ENCODE results near the gene RAB3GAP2.
"Not testable (repeated sequence)": the region's sequence is repeated elsewhere in the genome, so short reads cannot be mapped to it uniquely, and the experiment has no call there.

The RAB3GAP2 gene

DNA sequence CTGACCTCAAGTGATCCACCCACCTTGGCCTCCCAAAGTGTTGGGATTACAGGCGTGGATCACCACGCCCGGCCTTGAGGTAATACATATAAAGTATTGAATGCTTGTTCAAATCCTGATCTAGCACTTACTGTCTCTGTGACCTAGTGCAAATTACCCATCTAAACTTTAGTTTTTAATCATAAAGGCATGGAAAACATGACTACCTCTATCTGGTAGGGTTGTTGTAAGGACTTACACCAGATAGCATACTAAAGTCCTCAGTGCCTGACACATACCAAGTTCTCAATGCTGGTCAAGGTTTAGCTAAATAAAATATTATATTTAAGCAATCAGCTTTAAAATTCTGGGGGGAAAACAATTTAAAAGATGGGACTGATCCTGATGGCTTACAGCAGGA is 38.3 kb downstream of the RAB3GAP2 start:
- no peak overlapping the region for H3K9ac ChIP-seq (ENCODE audit: low read depth, low read length)
- H3K27me3 ChIP-seq (ENCODE audit: insufficient read depth, low read length), result no peaks in the 10 kb centered on the region
- peaks cover 11% of the 10 kb centered on the region for H3K36me3 ChIP-seq (ENCODE audit: insufficient read depth, low read depth, low read length)
- no peak overlapping the region for H3K4me3 ChIP-seq (ENCODE audit: low read length)
- H3K27ac ChIP-seq (ENCODE audit: low read length), result no peak overlapping the region
- peaks cover 16% of the 10 kb centered on the region; the same call in 1 of the 2 replicates for H3K4me1 ChIP-seq (ENCODE audit: insufficient read depth, low read length)
- no peaks in the 10 kb centered on the region for H3K9me3 ChIP-seq (ENCODE audit: insufficient read depth, low read depth, low read length)

DNA sequence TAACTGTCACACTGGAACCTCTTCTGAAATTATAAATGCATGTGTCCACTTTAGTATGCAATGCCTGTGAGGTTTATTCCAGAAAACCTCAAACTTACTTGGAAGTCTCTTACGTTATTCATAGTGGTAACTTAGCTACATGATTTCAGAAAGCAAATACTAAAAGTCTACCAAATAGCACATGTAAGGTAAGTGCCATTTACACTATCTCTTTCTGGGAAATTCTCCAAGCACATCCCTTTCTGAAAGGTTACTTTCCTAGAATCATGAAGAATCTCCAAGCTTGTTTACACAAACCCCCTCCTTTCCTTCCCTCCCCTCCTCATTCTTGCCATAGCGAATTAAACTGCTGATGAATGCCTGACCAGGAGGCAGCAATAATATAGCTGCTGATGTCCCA is 42.5 kb downstream of the RAB3GAP2 start:
- Histone ChIP-seq H3K9me3 (ENCODE audit: insufficient read depth, low read depth, low read length) (no peaks in the 10 kb centered on the region), H3K4me1 (ENCODE audit: insufficient read depth, low read length) (peaks cover 10% of the 10 kb centered on the region; the same call in 1 of the 2 replicates), H3K9ac (ENCODE audit: low read depth, low read length) (no peak overlapping the region), H3K27ac (ENCODE audit: low read length) (no peak overlapping the region), H3K36me3 (ENCODE audit: insufficient read depth, low read depth, low read length) (peaks cover 15% of the 10 kb centered on the region), H3K27me3 (ENCODE audit: insufficient read depth, low read length) (no peaks in the 10 kb centered on the region), H3K4me3 (ENCODE audit: low read length) (no peak overlapping the region)

DNA sequence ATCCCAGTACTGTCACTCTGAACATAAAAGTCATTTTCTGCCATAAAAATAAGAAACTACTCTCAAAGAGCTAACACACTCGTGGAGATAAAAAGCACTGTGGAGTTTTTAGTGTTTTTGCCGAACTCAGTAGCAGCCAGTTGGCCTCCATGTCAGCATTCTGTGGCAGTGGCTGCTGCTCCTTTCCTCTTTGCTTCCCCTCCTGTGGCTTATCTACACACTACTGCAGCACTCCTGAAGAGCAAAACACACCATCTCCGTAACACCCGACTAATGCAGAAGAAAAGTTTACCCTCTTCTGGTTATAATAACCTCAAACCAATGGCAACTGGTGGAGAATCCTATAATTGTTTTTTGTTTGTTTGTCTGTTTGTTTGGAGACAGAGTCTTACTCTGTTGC is 44.9 kb downstream of the RAB3GAP2 start:
- no peak overlapping the region for H3K4me3 ChIP-seq (ENCODE audit: low read length)
- no peak overlapping the region for H3K27ac ChIP-seq (ENCODE audit: low read length)
- no peak overlapping the region for H3K9ac ChIP-seq (ENCODE audit: low read depth, low read length)
- H3K27me3 ChIP-seq (ENCODE audit: insufficient read depth, low read length), result no peaks in the 10 kb centered on the region
- peaks cover 12% of the 10 kb centered on the region for H3K36me3 ChIP-seq (ENCODE audit: insufficient read depth, low read depth, low read length)
- peaks cover 9% of the 10 kb centered on the region; the same call in 1 of the 2 replicates for H3K4me1 ChIP-seq (ENCODE audit: insufficient read depth, low read length)
- H3K9me3 ChIP-seq (ENCODE audit: insufficient read depth, low read depth, low read length), result no peaks in the 10 kb centered on the region

DNA sequence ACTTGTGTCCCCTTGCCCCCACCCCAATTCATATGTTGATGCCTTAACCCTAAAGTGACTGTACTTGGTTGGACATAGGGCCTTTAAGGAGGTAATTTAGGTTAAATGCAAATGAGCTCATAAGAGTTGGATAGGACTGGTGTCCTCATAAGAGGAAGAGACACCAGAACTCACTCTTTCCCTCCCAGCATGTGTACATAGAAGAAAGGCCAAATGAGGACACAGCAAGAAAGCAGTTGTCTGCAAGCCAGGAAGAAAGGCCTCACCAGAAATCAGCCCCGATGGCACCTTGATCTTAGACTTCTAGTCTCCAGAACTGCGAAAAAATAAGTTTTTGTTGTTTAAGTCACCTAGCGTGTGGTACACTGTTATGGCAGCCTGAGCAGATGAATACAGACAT is 45.5 kb downstream of the RAB3GAP2 start:
- H3K9ac ChIP-seq (ENCODE audit: low read depth, low read length), result no peak overlapping the region
- no peak overlapping the region for H3K4me3 ChIP-seq (ENCODE audit: low read length)
- peaks cover 9% of the 10 kb centered on the region; the same call in 1 of the 2 replicates for H3K4me1 ChIP-seq (ENCODE audit: insufficient read depth, low read length)
- H3K27ac ChIP-seq (ENCODE audit: low read length), result no peak overlapping the region
- no peaks in the 10 kb centered on the region for H3K9me3 ChIP-seq (ENCODE audit: insufficient read depth, low read depth, low read length)
- H3K36me3 ChIP-seq (ENCODE audit: insufficient read depth, low read depth, low read length), result peaks cover 9% of the 10 kb centered on the region
- no peaks in the 10 kb centered on the region for H3K27me3 ChIP-seq (ENCODE audit: insufficient read depth, low read length)

DNA sequence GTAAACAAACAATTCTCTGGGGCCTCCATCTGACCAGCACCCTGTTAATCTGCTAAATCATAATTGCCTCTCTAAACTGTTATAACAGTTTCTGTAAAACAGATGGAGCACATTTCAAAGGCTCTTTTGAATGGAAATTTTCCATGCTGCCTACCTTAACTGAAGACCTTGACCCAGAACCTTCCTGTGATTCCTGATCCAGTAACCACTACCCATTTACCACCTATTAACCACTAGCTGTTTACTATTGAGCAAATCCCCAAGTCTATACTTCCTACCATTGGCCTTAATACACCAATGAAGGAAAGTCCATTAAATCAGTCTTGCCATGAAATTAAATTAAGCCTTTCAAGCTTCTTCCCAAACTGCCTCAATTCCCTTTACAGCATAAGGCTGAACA is 46.3 kb downstream of the RAB3GAP2 start:
- Histone ChIP-seq H3K27me3 (ENCODE audit: insufficient read depth, low read length) (no peaks in the 10 kb centered on the region), H3K9ac (ENCODE audit: low read depth, low read length) (no peak overlapping the region), H3K27ac (ENCODE audit: low read length) (no peak overlapping the region), H3K36me3 (ENCODE audit: insufficient read depth, low read depth, low read length) (peaks cover 9% of the 10 kb centered on the region), H3K4me1 (ENCODE audit: insufficient read depth, low read length) (peaks cover 9% of the 10 kb centered on the region; the same call in 1 of the 2 replicates), H3K9me3 (ENCODE audit: insufficient read depth, low read depth, low read length) (no peaks in the 10 kb centered on the region), H3K4me3 (ENCODE audit: low read length) (no peak overlapping the region)

DNA sequence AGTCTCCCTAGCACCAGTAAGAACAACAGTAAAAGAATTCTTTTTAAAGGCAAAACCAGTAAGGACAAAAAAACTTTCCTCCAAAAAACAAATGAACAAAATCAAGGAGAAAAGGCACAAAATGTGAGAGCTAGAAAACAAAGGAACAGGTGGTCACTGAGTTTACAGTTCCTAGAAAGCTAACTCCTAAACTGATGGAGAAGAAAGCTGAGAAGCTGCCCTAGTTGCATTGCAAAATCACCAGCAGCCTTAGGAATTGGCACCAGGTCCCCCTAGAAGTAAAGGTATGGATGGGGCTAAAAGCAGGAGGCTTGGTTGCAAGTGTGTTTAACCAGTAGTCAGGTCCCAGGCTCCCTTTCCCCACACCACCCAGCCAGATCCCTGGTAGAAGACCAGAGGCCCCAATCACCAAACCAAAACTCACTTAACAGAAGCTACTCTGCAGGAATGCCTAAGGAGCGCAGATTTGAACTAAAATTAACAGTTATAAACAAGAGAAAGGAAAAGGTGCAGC is 47.6 kb downstream of the RAB3GAP2 start:
- H3K9me3 ChIP-seq (ENCODE audit: insufficient read depth, low read depth, low read length), result no peaks in the 10 kb centered on the region
- no peaks in the 10 kb centered on the region for H3K27me3 ChIP-seq (ENCODE audit: insufficient read depth, low read length)
- H3K4me1 ChIP-seq (ENCODE audit: insufficient read depth, low read length), result peaks cover 4% of the 10 kb centered on the region; the same call in 1 of the 2 replicates
- H3K4me3 ChIP-seq (ENCODE audit: low read length), result no peak overlapping the region
- H3K9ac ChIP-seq (ENCODE audit: low read depth, low read length), result no peak overlapping the region
- H3K36me3 ChIP-seq (ENCODE audit: insufficient read depth, low read depth, low read length), result peaks cover 4% of the 10 kb centered on the region; the same call in 1 of the 2 replicates
- no peak overlapping the region for H3K27ac ChIP-seq (ENCODE audit: low read length)

DNA sequence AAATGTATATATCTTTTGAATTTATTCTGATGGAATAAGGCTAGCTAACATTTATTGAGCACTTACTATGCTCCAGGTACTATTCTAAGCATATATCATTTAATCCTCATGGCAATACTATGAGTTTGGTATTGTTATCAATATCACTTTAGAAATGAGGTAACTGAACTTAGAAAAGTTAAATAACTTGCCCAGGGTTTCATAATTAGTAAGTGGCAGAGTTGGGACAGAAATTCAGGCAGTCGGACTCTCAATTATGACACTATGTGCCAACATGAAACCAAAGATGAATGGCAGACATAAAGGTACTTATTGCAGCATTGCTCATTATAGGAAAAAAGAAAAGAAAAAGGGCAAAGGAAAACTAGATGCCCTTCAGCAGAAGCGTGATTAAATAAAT is 48.2 kb downstream of the RAB3GAP2 start:
- Histone ChIP-seq H3K4me3 (ENCODE audit: low read length) (no peak overlapping the region), H3K27me3 (ENCODE audit: insufficient read depth, low read length) (no peaks in the 10 kb centered on the region), H3K9ac (ENCODE audit: low read depth, low read length) (no peak overlapping the region), H3K9me3 (ENCODE audit: insufficient read depth, low read depth, low read length) (no peaks in the 10 kb centered on the region), H3K4me1 (ENCODE audit: insufficient read depth, low read length) (peaks cover 4% of the 10 kb centered on the region; the same call in 1 of the 2 replicates), H3K36me3 (ENCODE audit: insufficient read depth, low read depth, low read length) (peaks cover 4% of the 10 kb centered on the region; the same call in 1 of the 2 replicates), H3K27ac (ENCODE audit: low read length) (no peak overlapping the region)

DNA sequence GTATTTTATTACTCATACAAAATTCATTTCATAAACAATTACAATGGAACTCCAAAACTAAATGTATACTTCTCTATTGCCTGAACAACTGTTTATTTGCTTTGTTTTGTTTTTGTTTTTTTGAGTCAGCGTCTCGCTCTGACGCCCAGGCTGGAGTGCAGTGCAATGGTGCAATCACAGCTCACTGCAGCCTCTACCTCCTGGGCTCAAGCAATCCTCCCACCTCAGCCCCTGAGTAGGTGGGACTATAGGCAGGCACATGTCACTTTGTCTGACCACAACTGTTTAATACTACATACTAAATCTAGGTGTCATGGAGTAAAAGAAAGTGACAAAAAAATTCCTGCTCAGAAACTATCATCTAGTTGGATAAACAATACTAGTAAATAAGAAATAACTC is 49.3 kb downstream of the RAB3GAP2 start:
- Histone ChIP-seq H3K36me3 (ENCODE audit: insufficient read depth, low read depth, low read length) (no peaks in the 10 kb centered on the region), H3K27me3 (ENCODE audit: insufficient read depth, low read length) (no peaks in the 10 kb centered on the region), H3K27ac (ENCODE audit: low read length) (no peak overlapping the region), H3K9ac (ENCODE audit: low read depth, low read length) (no peak overlapping the region), H3K4me1 (ENCODE audit: insufficient read depth, low read length) (peaks cover 4% of the 10 kb centered on the region; the same call in 1 of the 2 replicates), H3K4me3 (ENCODE audit: low read length) (no peak overlapping the region), H3K9me3 (ENCODE audit: insufficient read depth, low read depth, low read length) (no peaks in the 10 kb centered on the region)

DNA sequence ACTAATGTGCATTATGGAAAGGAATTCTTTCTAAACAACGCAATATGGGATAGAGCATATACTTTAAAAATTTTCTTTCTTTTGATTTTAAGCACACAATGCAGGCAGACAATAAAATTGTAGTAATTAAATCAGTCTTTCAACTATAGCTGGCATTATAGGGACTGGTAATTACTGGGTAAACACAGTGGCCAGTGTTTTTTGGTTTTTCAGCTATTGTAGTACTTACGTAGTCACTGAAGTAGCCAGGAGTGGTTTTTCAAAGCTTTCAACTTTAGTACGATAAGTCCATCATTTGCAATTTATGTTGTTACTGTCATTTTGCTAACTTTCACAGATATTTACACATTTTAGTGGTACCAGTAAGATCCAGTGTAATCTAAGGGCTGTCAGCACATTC is 50.6 kb downstream of the RAB3GAP2 start:
- H3K4me3 ChIP-seq (ENCODE audit: low read length), result no peak overlapping the region
- H3K9ac ChIP-seq (ENCODE audit: low read depth, low read length), result no peak overlapping the region
- H3K4me1 ChIP-seq (ENCODE audit: insufficient read depth, low read length), result peaks cover 4% of the 10 kb centered on the region; the same call in 1 of the 2 replicates
- no peak overlapping the region for H3K27ac ChIP-seq (ENCODE audit: low read length)
- H3K36me3 ChIP-seq (ENCODE audit: insufficient read depth, low read depth, low read length), result no peaks in the 10 kb centered on the region
- H3K27me3 ChIP-seq (ENCODE audit: insufficient read depth, low read length), result no peaks in the 10 kb centered on the region
- no peaks in the 10 kb centered on the region for H3K9me3 ChIP-seq (ENCODE audit: insufficient read depth, low read depth, low read length)

DNA sequence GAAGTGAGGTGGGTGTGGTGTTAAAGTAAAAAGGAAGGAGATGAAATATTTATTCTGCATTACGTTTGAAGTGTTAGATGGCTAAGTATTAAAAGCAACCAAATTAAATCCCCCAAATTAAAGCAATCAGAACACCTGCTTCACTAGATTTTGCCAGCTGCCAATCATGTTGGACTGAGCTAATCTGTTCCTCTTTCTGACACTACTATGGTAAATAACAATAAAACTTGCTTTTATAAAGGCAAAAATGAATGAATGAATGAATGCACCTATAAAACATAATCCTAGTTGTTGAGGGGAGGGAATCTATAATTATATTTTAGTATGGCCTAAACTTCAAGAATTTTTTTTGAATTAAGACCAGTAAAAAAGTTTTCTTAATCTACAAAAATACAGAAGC is 51.0 kb downstream of the RAB3GAP2 start:
- H3K9me3 ChIP-seq (ENCODE audit: insufficient read depth, low read depth, low read length), result no peaks in the 10 kb centered on the region
- H3K27ac ChIP-seq (ENCODE audit: low read length), result no peak overlapping the region
- H3K27me3 ChIP-seq (ENCODE audit: insufficient read depth, low read length), result no peaks in the 10 kb centered on the region
- no peak overlapping the region for H3K9ac ChIP-seq (ENCODE audit: low read depth, low read length)
- no peak overlapping the region for H3K4me3 ChIP-seq (ENCODE audit: low read length)
- peaks cover 4% of the 10 kb centered on the region; the same call in 1 of the 2 replicates for H3K4me1 ChIP-seq (ENCODE audit: insufficient read depth, low read length)
- H3K36me3 ChIP-seq (ENCODE audit: insufficient read depth, low read depth, low read length), result no peaks in the 10 kb centered on the region

DNA sequence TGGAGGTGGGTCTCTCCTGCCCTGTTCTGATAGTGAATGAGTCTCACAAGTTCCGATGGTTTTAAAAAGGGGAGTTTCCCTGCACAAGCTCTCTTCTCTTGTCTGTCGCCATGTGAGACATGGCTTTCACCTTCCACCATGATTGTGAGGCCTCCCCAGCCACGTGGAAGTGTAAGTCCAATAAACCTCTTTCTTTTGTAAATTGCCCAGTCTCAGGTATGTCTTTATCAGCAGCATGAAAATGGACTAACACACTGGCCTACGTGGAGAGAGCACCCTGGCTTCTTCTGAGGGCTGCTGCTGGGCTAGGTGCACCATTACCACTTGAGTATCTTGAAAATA is 51.6 kb downstream of the RAB3GAP2 start:
- not testable (repeated sequence) for H3K27ac ChIP-seq (ENCODE audit: low read length); H3K36me3 ChIP-seq (ENCODE audit: insufficient read depth, low read depth, low read length); H3K9ac ChIP-seq (ENCODE audit: low read depth, low read length); H3K27me3 ChIP-seq (ENCODE audit: insufficient read depth, low read length); H3K4me1 ChIP-seq (ENCODE audit: insufficient read depth, low read length); H3K4me3 ChIP-seq (ENCODE audit: low read length); H3K9me3 ChIP-seq (ENCODE audit: insufficient read depth, low read depth, low read length)

DNA sequence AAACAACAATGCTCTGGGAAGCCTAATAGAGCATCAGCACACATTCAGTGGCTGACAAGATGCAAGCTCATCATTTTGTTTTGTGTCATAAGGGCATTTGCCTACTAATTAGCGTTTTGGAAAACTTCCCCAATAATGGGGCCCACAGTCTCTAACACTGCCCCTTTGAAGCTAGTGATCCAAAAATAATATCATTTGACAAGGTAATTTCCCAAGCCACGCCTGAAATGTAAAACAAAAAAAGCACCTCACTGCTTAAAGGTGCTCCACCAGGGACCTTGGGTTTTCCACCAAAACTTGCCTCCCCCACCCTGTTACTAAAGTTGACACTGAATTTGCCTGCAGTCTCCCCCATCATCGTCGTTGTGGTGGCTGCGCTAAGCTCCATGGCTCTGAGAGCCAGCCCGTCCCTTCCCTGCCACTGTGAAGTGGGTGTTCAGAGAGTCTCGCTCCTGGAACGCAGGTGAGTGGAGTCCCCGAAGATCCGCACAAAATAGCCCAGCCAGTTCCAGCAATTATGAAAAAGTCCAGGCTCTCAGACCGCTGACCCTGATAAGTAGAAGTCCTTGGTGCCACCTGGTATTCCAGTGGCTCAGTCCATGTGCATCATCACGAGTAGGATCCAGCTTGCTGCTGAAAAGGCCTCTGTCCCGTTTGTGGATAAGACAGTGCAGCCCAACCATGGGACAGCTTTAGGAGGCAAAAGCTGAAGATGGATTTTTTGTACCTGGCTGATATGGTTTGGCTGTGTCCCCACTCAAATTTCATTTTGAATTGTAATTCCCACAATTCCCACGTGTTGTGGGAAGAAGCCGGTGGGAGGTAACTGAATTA is 52.2 kb downstream of the RAB3GAP2 start:
- Histone ChIP-seq H3K9ac (ENCODE audit: low read depth, low read length) (no peak overlapping the region), H3K4me3 (ENCODE audit: low read length) (no peak overlapping the region)

More for the DNA sequence above, 52.2 kb downstream of the RAB3GAP2 start:
- no peaks in the 10 kb centered on the region for H3K9me3 ChIP-seq (ENCODE audit: insufficient read depth, low read depth, low read length)
- H3K27ac ChIP-seq (ENCODE audit: low read length), result no peak overlapping the region
- no peaks in the 10 kb centered on the region for H3K36me3 ChIP-seq (ENCODE audit: insufficient read depth, low read depth, low read length)
- H3K4me1 ChIP-seq (ENCODE audit: insufficient read depth, low read length), result peaks cover 4% of the 10 kb centered on the region; the same call in 1 of the 2 replicates
- H3K27me3 ChIP-seq (ENCODE audit: insufficient read depth, low read length), result no peaks in the 10 kb centered on the region
